ENCODE measurements around the gene SCAND1. TPM values are rescaled to one million over a fixed set of nuclear protein-coding genes. Genes with fewer than 3 reads are reported as not detected.
"Not testable (repeated sequence)": the region's sequence is repeated elsewhere in the genome, so short reads cannot be mapped to it uniquely, and the experiment has no call there.

The SCAND1 gene
- total RNA-seq, 1 donor from 2014 or later: 48.4 TPM

DNA sequence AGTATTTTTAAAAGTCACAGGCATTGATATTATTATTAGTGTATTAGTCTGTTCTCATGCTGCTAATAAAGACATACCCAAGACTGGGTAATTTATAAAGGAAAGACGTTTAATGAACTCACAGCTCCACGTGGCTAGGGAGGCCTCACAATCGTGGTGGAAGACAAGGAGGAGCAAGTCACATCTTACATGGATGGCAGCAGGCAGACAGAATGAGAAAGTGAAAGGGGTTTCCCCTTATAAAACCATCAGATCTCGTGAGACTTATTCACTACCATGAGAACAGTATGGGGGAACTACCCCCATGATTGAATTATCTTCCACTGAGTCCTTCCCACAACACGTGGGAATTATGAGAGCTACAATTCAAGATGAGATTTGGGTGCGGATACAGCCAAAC is 5.0 kb upstream of the SCAND1 start:
- not testable (repeated sequence) for DNase-seq (ENCODE audit: low spot score)

- DNase-seq (ENCODE audit: low spot score): no peak
Measured at GRCh38 chr20:35956616-35957015, 2.3 kb upstream of the SCAND1 start.

GRCh38 chr20:35954907-35955251 is 577 bp upstream of the SCAND1 start:
- DNase-seq (ENCODE audit: low spot score): no peak

- DNase-seq (ENCODE audit: low spot score): peak; percentile 58
Measured at GRCh38 chr20:35953387-35954199, 709 bp downstream of the SCAND1 start.

DNA sequence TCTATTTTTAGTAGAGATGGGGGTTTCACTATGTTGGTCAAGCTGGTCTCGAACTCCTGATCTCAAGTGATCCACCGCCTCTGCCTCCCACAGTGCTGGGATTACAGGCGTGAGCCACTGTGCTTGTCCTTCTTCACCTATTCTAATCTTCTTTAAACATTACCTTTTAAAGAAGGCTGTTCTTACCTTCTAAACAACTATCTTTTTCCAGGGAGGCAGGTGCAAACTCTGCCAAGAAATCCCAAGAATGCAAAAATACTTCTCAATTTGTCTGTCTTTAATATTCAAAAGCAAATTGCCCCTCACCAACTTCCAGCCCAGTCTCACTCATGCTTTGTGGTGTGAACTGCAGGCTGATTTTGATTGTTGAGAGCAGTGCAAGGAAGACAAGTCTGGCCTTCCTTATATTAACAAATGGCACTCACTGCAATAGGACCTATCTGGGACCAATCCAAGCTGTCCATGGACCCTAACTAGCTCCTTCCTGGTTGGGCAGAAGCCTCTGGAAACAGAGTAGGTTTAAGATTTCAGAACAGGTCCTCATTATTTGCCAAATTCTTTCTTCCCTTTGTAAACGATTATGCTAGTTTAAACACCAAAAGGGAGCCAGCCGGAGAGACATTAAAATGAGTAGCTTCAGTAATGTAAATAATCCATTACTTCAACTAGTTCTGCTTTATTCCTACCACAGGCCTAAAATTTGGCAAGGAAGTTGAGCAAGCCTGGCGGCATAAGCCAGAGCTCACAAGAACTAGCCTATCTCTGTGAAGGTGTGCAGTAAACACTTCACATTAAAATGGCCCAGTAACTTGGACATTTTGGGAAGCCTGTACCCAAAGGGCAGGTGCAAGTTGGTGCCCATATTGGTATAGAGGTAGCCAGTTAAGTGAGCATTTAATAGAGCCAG is 1.6 kb downstream of the SCAND1 start:
- no peak for DNase-seq (ENCODE audit: low spot score)

- not testable (repeated sequence) for DNase-seq (ENCODE audit: low spot score)
Measured at GRCh38 chr20:35952080-35952479, 2.2 kb downstream of the SCAND1 start.

DNA sequence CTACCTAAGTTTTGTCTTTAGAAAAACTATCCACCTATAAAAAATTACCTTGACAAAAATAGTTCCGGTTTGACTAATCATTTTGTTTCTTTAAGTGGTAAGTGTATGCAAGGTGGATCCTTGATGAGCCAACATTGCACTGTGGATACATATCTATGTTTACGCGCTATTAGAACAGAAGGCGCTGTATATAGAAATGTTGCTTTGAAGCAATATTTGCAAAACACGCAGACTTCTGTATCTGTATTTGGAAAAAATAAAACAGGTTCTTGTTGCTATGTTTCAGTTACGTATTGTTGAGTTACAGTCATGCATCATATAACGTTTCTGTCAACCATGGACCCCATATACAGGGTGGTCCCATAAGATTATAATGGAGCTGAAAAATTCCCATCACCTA is 4.2 kb downstream of the SCAND1 start:
- no peak for DNase-seq (ENCODE audit: low spot score)

GRCh38 chr20:35947907-35948306 is 6.4 kb downstream of the SCAND1 start:
- DNase-seq (ENCODE audit: low spot score): no peak

DNA sequence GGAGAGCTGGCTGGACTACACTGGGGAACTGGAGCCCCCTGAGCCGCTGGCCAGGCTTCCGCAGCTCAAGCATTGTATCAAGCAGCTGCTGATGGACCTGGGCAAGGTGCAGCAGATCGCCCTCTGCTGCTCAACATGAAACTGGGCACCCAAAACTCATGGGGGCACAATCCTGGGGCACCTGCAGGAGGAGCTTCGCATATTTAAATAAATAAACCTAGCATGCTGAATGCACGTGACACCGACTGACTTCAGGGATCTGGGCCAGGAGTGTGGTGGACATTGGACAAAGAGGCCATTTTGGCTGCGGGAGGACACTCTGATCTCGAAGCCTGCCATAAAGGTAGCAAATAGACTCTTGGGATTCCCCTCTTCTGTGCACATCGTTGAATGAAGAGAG is 6.8 kb downstream of the SCAND1 start:
- DNase-seq (ENCODE audit: low spot score): no peak

DNA sequence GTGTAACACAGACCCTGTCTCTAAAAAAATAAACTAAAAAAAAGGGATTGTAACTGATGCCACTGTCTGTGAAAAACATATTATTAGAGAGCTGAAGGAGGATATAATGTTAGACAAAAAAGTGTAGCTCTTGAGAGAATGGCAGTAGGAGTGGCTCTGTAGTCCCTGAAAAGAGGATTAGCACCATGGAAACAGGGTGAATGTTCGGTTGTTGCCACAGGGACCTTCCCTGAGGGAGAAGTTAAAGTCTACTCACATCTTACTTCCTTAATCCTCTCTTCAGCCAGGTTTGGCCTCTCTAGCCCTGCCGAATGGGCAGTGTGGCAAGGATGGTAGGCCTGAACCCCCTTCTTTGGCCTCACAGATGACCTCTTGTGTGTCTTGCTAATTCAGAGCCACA is 12.1 kb downstream of the SCAND1 start:
- DNase-seq (ENCODE audit: low spot score): no peak

GRCh38 chr20:35941620-35942019 is 12.7 kb downstream of the SCAND1 start:
- DNase-seq (ENCODE audit: low spot score): no peak

- no peak for DNase-seq (ENCODE audit: low spot score)
Measured at GRCh38 chr20:35939264-35939663, 15.0 kb downstream of the SCAND1 start.

DNA sequence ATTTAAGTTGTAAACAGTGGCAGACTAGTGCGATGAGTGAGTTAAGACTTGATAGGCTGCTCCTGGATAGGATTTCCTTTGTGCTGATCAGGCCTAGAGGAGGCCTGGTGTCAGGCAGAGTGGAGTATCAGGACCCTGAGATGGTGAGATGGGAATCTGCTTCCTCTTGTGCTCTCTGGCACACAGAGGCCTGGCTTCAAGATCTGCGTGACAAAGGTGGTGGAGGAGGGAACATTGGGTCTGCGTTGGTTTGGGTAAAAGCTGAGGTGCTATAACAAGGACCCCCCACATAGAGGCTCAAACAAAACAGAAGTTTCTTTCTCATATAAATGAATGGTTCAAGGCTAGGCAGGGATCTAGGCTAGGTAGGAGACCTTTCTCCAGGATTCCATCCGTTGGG is 20.3 kb downstream of the SCAND1 start:
- DNase-seq (ENCODE audit: low spot score): no peak

DNA sequence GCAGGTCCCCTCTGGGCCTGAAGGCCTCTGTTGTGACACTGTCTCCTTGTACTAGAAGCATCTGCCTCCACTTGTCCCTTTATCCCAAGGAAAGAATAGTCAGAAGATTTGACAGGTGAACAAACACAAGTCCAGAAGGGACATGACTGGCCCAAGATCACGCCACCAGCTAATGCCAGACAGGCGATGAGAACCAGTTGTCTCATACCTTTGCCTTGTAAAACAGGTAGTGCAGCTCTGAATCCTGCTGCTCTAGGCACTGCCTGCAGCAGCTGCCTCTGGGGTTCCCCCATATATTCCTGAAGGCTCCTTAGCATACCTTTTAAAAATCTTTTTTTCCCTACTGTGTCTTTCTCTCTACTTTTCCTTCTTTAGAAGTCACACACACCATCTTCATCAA is 25.0 kb downstream of the SCAND1 start:
- DNase-seq (ENCODE audit: low spot score): no peak

GRCh38 chr20:35920523-35920922 is 33.8 kb downstream of the SCAND1 start:
- no peak for DNase-seq (ENCODE audit: low spot score)

GRCh38 chr20:35918021-35918420 is 36.3 kb downstream of the SCAND1 start:
- DNase-seq (ENCODE audit: low spot score): no peak

GRCh38 chr20:35917077-35917476 is 37.2 kb downstream of the SCAND1 start:
- DNase-seq (ENCODE audit: low spot score): no peak

DNA sequence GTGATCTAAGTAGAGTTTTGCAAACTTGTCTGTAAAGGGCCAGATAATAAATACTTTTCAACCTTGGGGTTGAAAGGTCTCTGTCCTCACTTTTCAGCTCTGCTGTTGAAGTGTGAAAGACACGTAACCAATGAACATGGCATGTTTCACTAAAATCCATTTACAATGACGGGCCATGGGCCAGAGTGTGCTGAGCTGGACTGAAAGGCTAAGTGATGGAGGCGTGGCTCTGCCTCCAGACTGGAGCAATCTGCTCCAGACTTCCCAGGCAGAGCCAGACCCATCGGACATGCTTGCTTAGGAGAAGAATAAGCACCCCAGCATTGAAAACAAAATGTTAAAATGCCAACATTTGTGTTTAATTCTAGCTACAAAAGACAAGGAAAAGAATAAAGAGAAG is 41.4 kb downstream of the SCAND1 start:
- DNase-seq (ENCODE audit: low spot score): no peak

GRCh38 chr20:35910254-35910653 is 44.0 kb downstream of the SCAND1 start:
- DNase-seq (ENCODE audit: low spot score): no peak

GRCh38 chr20:35909796-35910195 is 44.5 kb downstream of the SCAND1 start:
- DNase-seq (ENCODE audit: low spot score): no peak

GRCh38 chr20:35909176-35909575 is 45.1 kb downstream of the SCAND1 start:
- DNase-seq (ENCODE audit: low spot score): no peak

DNA sequence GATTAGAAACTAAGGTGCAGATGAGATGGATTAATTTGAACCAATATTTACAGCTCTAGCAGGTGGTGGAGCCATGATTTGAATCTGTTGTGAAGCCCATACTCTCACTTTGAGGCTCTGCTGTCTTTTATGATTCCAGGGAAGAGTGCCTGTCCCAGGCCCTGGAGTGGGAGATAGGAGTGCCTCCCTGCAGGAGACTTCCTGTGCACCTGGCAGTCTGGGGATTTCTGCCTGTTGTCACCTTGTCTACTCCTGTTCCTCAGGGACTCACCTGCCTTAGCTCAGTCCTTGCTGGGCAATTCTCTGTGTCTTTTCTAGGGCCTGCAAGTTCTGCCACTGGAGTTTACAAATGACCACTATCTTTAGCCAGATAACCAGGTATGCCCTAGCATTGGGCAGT is 46.3 kb downstream of the SCAND1 start:
- no peak for DNase-seq (ENCODE audit: low spot score)
